Vagina (tissue), 2 donors: ENCODE results near the gene DSE. TPM values are rescaled to one million over a fixed set of nuclear protein-coding genes. Genes with fewer than 3 reads are reported as not detected.

Experiments used
- DNase-seq, 2 donors: peaks; one replicate each; pipeline ENCODE4 v3.0.0-alpha.2; 2017; ENCODE audit errors: extremely low spot score in 2 of 2
- H3K27ac ChIP-seq: fragments of 200-600 bp; sonication (generic); one replicate; pipeline ENCODE4 v1.5.1; 2019
- H3K27me3 ChIP-seq: fragments of 200-600 bp; sonication (generic); one replicate; pipeline ENCODE4 v1.5.1; 2019
- H3K36me3 ChIP-seq, 2 donors: fragments of 200-600 bp; sonication (generic); one replicate each; pipeline ENCODE4 v1.5.1; 2017 to 2019
- H3K4me1 ChIP-seq: fragments of 200-600 bp; sonication (generic); one replicate; pipeline ENCODE4 v1.5.1; 2019
- H3K4me3 ChIP-seq, 2 donors: fragments of 200-600 bp; sonication (generic); 1 replicate in 1 of 2; 2 replicates in 1 of 2; pipeline ENCODE4 v1.5.1; 2016 to 2019
- H3K9me3 ChIP-seq: fragments of 200-600 bp; sonication (generic); one replicate; pipeline ENCODE4 v1.5.1; 2019
- POLR2A ChIP-seq, 2 donors: fragments of 450-650 bp; IDR thresholded peaks; one replicate each; pipeline ENCODE4 v1.6.1; 2017; ENCODE audit warnings: antibody characterized with exemption in 2 of 2, mild to moderate bottlenecking in 2 of 2, moderate library complexity in 2 of 2
- POLR2AphosphoS5 ChIP-seq, 2 donors: sonication (generic); formaldehyde crosslinking; IDR thresholded peaks; one replicate each; pipeline ENCODE4 v1.9.0; 2017; ENCODE audit warnings: antibody characterized with exemption in 2 of 2, mild to moderate bottlenecking in 2 of 2, low read depth in 1 of 2; ENCODE audit not compliant: insufficient read depth in 1 of 2
- intact Hi-C: fragments of 100-400 bp; cut with DNase I; formaldehyde crosslinking; loops from one replicate; pipeline ENCODE4 v1.15.1; 2023
- total RNA-seq: library from RNA; depleted of rRNA; stranded (reverse); fragments of >200 nt; gene quantifications from one replicate; pipeline ENCODE4 v1.2.3, GENCODE V29; 2016
- TF ChIP-seq, protein P1 (sequence below), 3 experiments: fragments of 450-650 bp in 2 of 3; fragments of 200-600 bp in 1 of 3; sonication (generic) in 1 of 3; IDR thresholded peaks; one replicate each; pipeline ENCODE4 v1.5.1; 2017 to 2019; ENCODE audit warnings: antibody characterized with exemption in 3 of 3, mild to moderate bottlenecking in 2 of 3, moderate library complexity in 2 of 3

The DSE gene
- total RNA-seq, 1 donor from 2014 or later = 33.1 TPM

- Histone ChIP-seq H3K27ac (no peak overlapping the region), H3K4me1 (no peaks in the 10 kb centered on the region), H3K27me3 (no peaks in the 10 kb centered on the region), H3K9me3 (no peaks in the 10 kb centered on the region), H3K36me3 (no peaks in the 10 kb centered on the region), H3K4me3 (no peak overlapping the region)
- no peak for TF ChIP-seq POLR2AphosphoS5 (IDR thresholded peaks at IDR 0.05; ENCODE audit: insufficient read depth in 1 of 2, low read depth in 1 of 2)
- DNase-seq = no peak
- intact Hi-C loops = no loop called here
Measured at GRCh38 chr6:116482780-116483179, 112.0 kb downstream of the DSE start.

GRCh38 chr6:116483616-116484015, 112.9 kb downstream of the DSE start:
- no peak overlapping the region for H3K4me3 ChIP-seq
- H3K9me3 ChIP-seq = no peaks in the 10 kb centered on the region
- no peak for DNase-seq
- H3K27ac ChIP-seq = no peak overlapping the region
- TF ChIP-seq POLR2AphosphoS5 (IDR thresholded peaks at IDR 0.05; ENCODE audit: insufficient read depth in 1 of 2, low read depth in 1 of 2) (no peak), POLR2A (IDR thresholded peaks at IDR 0.05) (no peak)
- TF ChIP-seq, protein P1, sequence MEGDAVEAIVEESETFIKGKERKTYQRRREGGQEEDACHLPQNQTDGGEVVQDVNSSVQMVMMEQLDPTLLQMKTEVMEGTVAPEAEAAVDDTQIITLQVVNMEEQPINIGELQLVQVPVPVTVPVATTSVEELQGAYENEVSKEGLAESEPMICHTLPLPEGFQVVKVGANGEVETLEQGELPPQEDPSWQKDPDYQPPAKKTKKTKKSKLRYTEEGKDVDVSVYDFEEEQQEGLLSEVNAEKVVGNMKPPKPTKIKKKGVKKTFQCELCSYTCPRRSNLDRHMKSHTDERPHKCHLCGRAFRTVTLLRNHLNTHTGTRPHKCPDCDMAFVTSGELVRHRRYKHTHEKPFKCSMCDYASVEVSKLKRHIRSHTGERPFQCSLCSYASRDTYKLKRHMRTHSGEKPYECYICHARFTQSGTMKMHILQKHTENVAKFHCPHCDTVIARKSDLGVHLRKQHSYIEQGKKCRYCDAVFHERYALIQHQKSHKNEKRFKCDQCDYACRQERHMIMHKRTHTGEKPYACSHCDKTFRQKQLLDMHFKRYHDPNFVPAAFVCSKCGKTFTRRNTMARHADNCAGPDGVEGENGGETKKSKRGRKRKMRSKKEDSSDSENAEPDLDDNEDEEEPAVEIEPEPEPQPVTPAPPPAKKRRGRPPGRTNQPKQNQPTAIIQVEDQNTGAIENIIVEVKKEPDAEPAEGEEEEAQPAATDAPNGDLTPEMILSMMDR (IDR thresholded peaks at IDR 0.05) = no peak
- no peaks in the 10 kb centered on the region for H3K36me3 ChIP-seq
- H3K27me3 ChIP-seq = no peaks in the 10 kb centered on the region
- H3K4me1 ChIP-seq = no peaks in the 10 kb centered on the region
- intact Hi-C loops = no loop called here

DNA sequence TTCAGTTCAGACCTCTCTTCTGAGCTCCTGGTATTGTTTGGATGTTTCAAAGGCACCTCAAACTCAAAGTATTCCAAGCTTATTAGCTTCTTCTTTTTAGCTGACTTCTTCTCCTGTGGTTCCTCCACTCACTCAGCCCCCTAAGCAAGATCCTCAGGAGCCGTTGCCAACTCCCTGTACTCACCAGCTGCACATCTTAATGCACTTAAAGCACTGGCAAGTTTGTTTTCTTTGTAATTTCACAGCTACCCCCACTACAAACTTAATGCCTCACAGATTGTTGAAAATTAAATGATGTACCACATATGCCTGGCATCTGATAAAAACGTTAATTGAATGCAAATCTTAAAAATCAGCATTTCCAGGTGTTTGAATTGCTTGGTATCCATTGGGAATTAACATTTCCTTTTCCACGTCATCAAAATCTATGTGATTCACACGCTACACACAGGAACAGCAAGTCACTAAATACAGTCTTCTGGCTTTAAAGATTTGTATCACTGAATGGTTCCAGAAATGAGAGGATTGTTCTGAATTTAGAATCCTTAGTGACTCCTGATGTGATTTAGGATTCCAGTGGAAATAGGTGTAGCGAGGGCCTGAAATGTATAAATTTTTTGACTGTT, 114.9 kb downstream of the DSE start:
- Histone ChIP-seq H3K36me3 (no peaks in the 10 kb centered on the region), H3K9me3 (no peaks in the 10 kb centered on the region), H3K4me1 (no peaks in the 10 kb centered on the region), H3K4me3 (no peak overlapping the region), H3K27me3 (no peaks in the 10 kb centered on the region), H3K27ac (no peak overlapping the region)
- TF ChIP-seq POLR2A (IDR thresholded peaks at IDR 0.05) = no peak
- no peak for DNase-seq
- intact Hi-C loops = no loop called here

- intact Hi-C loops = no loop called here
- no peak for DNase-seq
- no peak overlapping the region for H3K4me3 ChIP-seq
- H3K27ac ChIP-seq = no peak overlapping the region
- H3K27me3 ChIP-seq = no peaks in the 10 kb centered on the region
- no peaks in the 10 kb centered on the region for H3K36me3 ChIP-seq
- no peaks in the 10 kb centered on the region for H3K4me1 ChIP-seq
- TF ChIP-seq, protein P1 (IDR thresholded peaks at IDR 0.05) = no peak
- TF ChIP-seq POLR2A (IDR thresholded peaks at IDR 0.05) (no peak), POLR2AphosphoS5 (IDR thresholded peaks at IDR 0.05; ENCODE audit: insufficient read depth in 1 of 2, low read depth in 1 of 2) (no peak)
- H3K9me3 ChIP-seq = no peaks in the 10 kb centered on the region
Measured at GRCh38 chr6:116491610-116492330, 121.0 kb downstream of the DSE start.

GRCh38 chr6:116492331-116493067, 121.8 kb downstream of the DSE start:
- Histone ChIP-seq H3K4me3 (no peak overlapping the region), H3K4me1 (no peaks in the 10 kb centered on the region), H3K27me3 (no peaks in the 10 kb centered on the region), H3K27ac (no peak overlapping the region), H3K9me3 (no peaks in the 10 kb centered on the region), H3K36me3 (no peaks in the 10 kb centered on the region)
- no peak for TF ChIP-seq POLR2AphosphoS5 (IDR thresholded peaks at IDR 0.05; ENCODE audit: insufficient read depth in 1 of 2, low read depth in 1 of 2)
- intact Hi-C loops = no loop called here
- DNase-seq = no peak

Other genes starting within 250 kb of the DSE start
- not detected for gene COL10A1, start 244.8 kb upstream of the DSE start, total RNA-seq
- gene TSPYL4, start 116.9 kb upstream of the DSE start, total RNA-seq = 11.8 TPM
- gene TSPYL1, start 91.0 kb upstream of the DSE start, total RNA-seq = 41.0 TPM
- gene CALHM6, start 90.4 kb downstream of the DSE start, total RNA-seq = not detected
- gene CALHM5, start 140.7 kb downstream of the DSE start, total RNA-seq = 2.2 TPM
- not detected for gene TRAPPC3L, start 174.7 kb downstream of the DSE start, total RNA-seq
- gene CALHM4, start 182.8 kb downstream of the DSE start, total RNA-seq = not detected
- gene RWDD1, start 200.6 kb downstream of the DSE start, total RNA-seq = 37.8 TPM
- not detected for gene RSPH4A, start 245.5 kb downstream of the DSE start, total RNA-seq